Epithelial cell of proximal tubule (primary cell): ENCODE results near the gene ABHD3. TPM values are rescaled to one million over a fixed set of nuclear protein-coding genes. Genes with fewer than 3 reads are reported as not detected.
A peak's percentile ranks its signal among the peaks of the same experiment; 100 is the strongest.
"Not testable (repeated sequence)": the region's sequence is repeated elsewhere in the genome, so short reads cannot be mapped to it uniquely, and the experiment has no call there.

Experiments used
- DNase-seq: peaks from one replicate; pipeline ENCODE4 v3.0.0-alpha.2; 2011; ENCODE audit warnings: low read depth
- H3K4me3 ChIP-seq: 2 replicates; pipeline ENCODE4 v1.5.1; 2011; ENCODE audit warnings: low read depth, mild to moderate bottlenecking, low read length
- CTCF ChIP-seq: conservative IDR thresholded peaks from 2 replicates; pipeline ENCODE4 v1.5.1; 2012; ENCODE audit warnings: low read depth, mild to moderate bottlenecking, low read length
- total RNA-seq: library from RNA; depleted of rRNA; stranded (reverse); fragments of >200 nt; gene quantifications from 2 replicates; pipeline ENCODE4 v1.2.3, GENCODE V29; 2015

ABHD3 gene
- total RNA-seq, 1 donor from 2014 or later: 14.9 TPM

GRCh38 chr18:21703241-21703820 lies 1.2 kb downstream of the ABHD3 start:
- TF ChIP-seq CTCF: no peak
- DNase-seq: no peak
- H3K4me3 ChIP-seq: peak overlapping the region; percentile 75

GRCh38 chr18:21702602-21703001 lies 2.0 kb downstream of the ABHD3 start:
- no peak for TF ChIP-seq CTCF
- no peak for DNase-seq
- H3K4me3 ChIP-seq: no peak overlapping the region

GRCh38 chr18:21701621-21702020 lies 3.0 kb downstream of the ABHD3 start:
- no peak for DNase-seq
- no peak overlapping the region for H3K4me3 ChIP-seq
- no peak for TF ChIP-seq CTCF

- no peak for DNase-seq
- TF ChIP-seq CTCF: no peak
- H3K4me3 ChIP-seq: no peak overlapping the region
Observed at GRCh38 chr18:21700528-21701075, 4.0 kb downstream of the ABHD3 start.

- DNase-seq: no peak
- H3K4me3 ChIP-seq: no peak overlapping the region
- no peak for TF ChIP-seq CTCF
Observed at GRCh38 chr18:21693322-21693721, 11.3 kb downstream of the ABHD3 start.

- DNase-seq: no peak
- no peak overlapping the region for H3K4me3 ChIP-seq
- TF ChIP-seq CTCF: no peak
Observed at GRCh38 chr18:21689736-21690135, 14.8 kb downstream of the ABHD3 start.

- no peak for DNase-seq
- no peak for TF ChIP-seq CTCF
- H3K4me3 ChIP-seq: no peak overlapping the region
Observed at GRCh38 chr18:21686282-21687105, 18.1 kb downstream of the ABHD3 start.

- DNase-seq, H3K4me3 ChIP-seq: not testable (repeated sequence)
Observed at GRCh38 chr18:21685556-21685981, 19.0 kb downstream of the ABHD3 start.
